Pancreas (tissue), 10 donors: ENCODE results near the gene KLHDC7B. TPM values are rescaled to one million over a fixed set of nuclear protein-coding genes. Genes with fewer than 3 reads are reported as not detected.

Experiments used
- ATAC-seq, 4 donors: fragments of 200-7000 bp; cut with Tn5 transposase; one replicate each; pipeline versions ENCODE4 v1.8.0 to v1.9.1; 2020; ENCODE audit warnings: mild to moderate bottlenecking in 4 of 4, moderate library complexity in 4 of 4
- DNase-seq, 6 donors: peaks; one replicate each; pipeline ENCODE4 v3.0.0-alpha.2; 2020
- FAIRE-seq: peaks from 2 replicates; lab custom pipeline; 2012; peaks lifted over from hg19 to GRCh38; lab: Jason Lieb, UNC
- H3K27ac ChIP-seq, 4 donors: fragments of 200-600 bp; sonication (generic); 1 replicate in 3 of 4; 2 replicates in 1 of 4; pipeline versions ENCODE4 v1.5.0 to v1.8.0; 2020
- H3K27me3 ChIP-seq, 4 donors: fragments of 200-600 bp; one replicate each; pipeline ENCODE4 v1.8.0; 2021
- H3K36me3 ChIP-seq, 3 donors: fragments of 200-600 bp; sonication (generic) in 1 of 3; one replicate each; pipeline versions ENCODE4 v1.5.0 to v1.8.0; 2020 to 2021
- H3K4me1 ChIP-seq, 3 donors: fragments of 200-600 bp; one replicate each; pipeline ENCODE4 v1.8.0; 2021
- H3K4me3 ChIP-seq, 4 donors: fragments of 200-600 bp; sonication (generic) in 2 of 4; one replicate each; pipeline versions ENCODE4 v1.5.0 to v1.8.0; 2020 to 2021
- H3K9me3 ChIP-seq, 4 donors: fragments of 200-600 bp; one replicate each; pipeline ENCODE4 v1.8.0; 2021
- WGBS, 2 donors: extraction: QIAGEN DNeasy Blood & Tissue Kit; methylation state at CpG; one replicate each; pipeline ENCODE4 v1.1.7; 2013; 5-methylcytosine and 5-hydroxymethylcytosine counted together
- intact Hi-C, 3 donors: fragments of 100-400 bp; cut with DNase I; formaldehyde crosslinking; loops; one replicate each; pipeline versions ENCODE4 v1.11.1 to v1.14.2; 2022
- polyA plus RNA-seq, 2 donors: library from polyadenylated mRNA; stranded (reverse); fragments of 200-250 nt; gene quantifications; one replicate each; pipeline ENCODE4 v1.2.3, GENCODE V29; 2013
- total RNA-seq, 6 donors: library from RNA; stranded (reverse); fragmentation: NEBNext Ultra II Directional in 4 of 6; extraction: Animal tissue kit (Norgen Biotek cat#: 25700) in 4 of 6; gene quantifications; one replicate each; pipeline versions ENCODE4 v1.2.1 to v1.2.4, GENCODE V29; 2021 to 2023
- TF ChIP-seq, protein P1 (sequence below), 4 donors: fragments of 200-600 bp; sonication (generic) in 3 of 4; IDR thresholded peaks; one replicate each; pipeline versions ENCODE4 v1.5.0 to v1.8.0; 2021; ENCODE audit warnings: antibody characterized with exemption in 4 of 4
- donor health status: healthy with polysubstance abuse.
- donor health status: DM: no; HTN: no; CAD: no; lungs with moderate emphysema.
- donor health status: DM: no; HTN: no; CAD: no.
- donor health status: control.
- donor health status: control.
- donor health status: Bipolar disorder and iron deficiency.
- donor health status: DM: yes; HTN: yes; CAD: no.
- donor health status: DM: no; HTN: no; CAD: no.
- donor health status: DM: no; HTN: no; CAD: no.
- donor health status: DM: yes; HTN: yes; CAD: no.

Gene KLHDC7B
- total and polyA plus RNA-seq, 8 donors = 0.03 to 2.1 (median 0.15) TPM; not detected in 1

- 45 to 48% methylated on average over 14 of the region's 14 CpGs for WGBS, 2 donors
- no peaks in the 10 kb centered on the region for H3K9me3 ChIP-seq
- TF ChIP-seq, protein P1, sequence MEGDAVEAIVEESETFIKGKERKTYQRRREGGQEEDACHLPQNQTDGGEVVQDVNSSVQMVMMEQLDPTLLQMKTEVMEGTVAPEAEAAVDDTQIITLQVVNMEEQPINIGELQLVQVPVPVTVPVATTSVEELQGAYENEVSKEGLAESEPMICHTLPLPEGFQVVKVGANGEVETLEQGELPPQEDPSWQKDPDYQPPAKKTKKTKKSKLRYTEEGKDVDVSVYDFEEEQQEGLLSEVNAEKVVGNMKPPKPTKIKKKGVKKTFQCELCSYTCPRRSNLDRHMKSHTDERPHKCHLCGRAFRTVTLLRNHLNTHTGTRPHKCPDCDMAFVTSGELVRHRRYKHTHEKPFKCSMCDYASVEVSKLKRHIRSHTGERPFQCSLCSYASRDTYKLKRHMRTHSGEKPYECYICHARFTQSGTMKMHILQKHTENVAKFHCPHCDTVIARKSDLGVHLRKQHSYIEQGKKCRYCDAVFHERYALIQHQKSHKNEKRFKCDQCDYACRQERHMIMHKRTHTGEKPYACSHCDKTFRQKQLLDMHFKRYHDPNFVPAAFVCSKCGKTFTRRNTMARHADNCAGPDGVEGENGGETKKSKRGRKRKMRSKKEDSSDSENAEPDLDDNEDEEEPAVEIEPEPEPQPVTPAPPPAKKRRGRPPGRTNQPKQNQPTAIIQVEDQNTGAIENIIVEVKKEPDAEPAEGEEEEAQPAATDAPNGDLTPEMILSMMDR (IDR thresholded peaks at IDR 0.05) = no peak
- intact Hi-C loops = loop anchor here in 2 of 3 donors (5.0 to 10.0 kb wide), 2 partner anchors 258 to 261 kb away; partner anchors contain the start of gene TUBGCP6 (in 2 of the 2)
- peak overlapping the region in 2 of 4 donors; percentile 66 to 74 for H3K27ac ChIP-seq
- DNase-seq (no peak), FAIRE-seq (no peak), ATAC-seq (peak in 2 of 4 donors; percentile 1 to 7)
- H3K4me3 ChIP-seq = peak overlapping the region in 3 of 4 donors; percentile 68 to 90 (median 87)
- H3K4me1 ChIP-seq = peaks cover 0 to 13% (median 0%) of the 10 kb centered on the region in 3 donors
- H3K36me3 ChIP-seq = peaks cover 0 to 15% (median 0%) of the 10 kb centered on the region in 3 donors
- H3K27me3 ChIP-seq = no peaks in the 10 kb centered on the region
These were observed 40.4 kb upstream of the KLHDC7B start for GRCh38 chr22:50505276-50505775.

GRCh38 chr22:50505776-50506610 lies 39.7 kb upstream of the KLHDC7B start:
- DNase-seq (peak in 5 of 6 donors; percentile 52 to 89 (median 75)), ATAC-seq (peak; percentile 6 to 52 (median 42)), FAIRE-seq (no peak)
- 44 to 53% methylated on average over 38 to 41 of the region's 41 CpGs for WGBS, 2 donors
- Histone ChIP-seq H3K4me1 (peaks cover 0 to 13% (median 0%) of the 10 kb centered on the region in 3 donors), H3K27me3 (no peaks in the 10 kb centered on the region), H3K36me3 (peaks cover 0 to 15% (median 0%) of the 10 kb centered on the region in 3 donors), H3K4me3 (peak overlapping the region; percentile 68 to 90 (median 83)), H3K9me3 (no peaks in the 10 kb centered on the region), H3K27ac (peak overlapping the region; percentile 22 to 74 (median 67))
- intact Hi-C loops = loop anchor here in 2 of 3 donors (5.0 to 10.0 kb wide), 2 partner anchors 259 to 261 kb away; partner anchors contain the start of gene TUBGCP6 (in 2 of the 2)
- TF ChIP-seq, protein P1 (IDR thresholded peaks at IDR 0.05) = no peak

DNA sequence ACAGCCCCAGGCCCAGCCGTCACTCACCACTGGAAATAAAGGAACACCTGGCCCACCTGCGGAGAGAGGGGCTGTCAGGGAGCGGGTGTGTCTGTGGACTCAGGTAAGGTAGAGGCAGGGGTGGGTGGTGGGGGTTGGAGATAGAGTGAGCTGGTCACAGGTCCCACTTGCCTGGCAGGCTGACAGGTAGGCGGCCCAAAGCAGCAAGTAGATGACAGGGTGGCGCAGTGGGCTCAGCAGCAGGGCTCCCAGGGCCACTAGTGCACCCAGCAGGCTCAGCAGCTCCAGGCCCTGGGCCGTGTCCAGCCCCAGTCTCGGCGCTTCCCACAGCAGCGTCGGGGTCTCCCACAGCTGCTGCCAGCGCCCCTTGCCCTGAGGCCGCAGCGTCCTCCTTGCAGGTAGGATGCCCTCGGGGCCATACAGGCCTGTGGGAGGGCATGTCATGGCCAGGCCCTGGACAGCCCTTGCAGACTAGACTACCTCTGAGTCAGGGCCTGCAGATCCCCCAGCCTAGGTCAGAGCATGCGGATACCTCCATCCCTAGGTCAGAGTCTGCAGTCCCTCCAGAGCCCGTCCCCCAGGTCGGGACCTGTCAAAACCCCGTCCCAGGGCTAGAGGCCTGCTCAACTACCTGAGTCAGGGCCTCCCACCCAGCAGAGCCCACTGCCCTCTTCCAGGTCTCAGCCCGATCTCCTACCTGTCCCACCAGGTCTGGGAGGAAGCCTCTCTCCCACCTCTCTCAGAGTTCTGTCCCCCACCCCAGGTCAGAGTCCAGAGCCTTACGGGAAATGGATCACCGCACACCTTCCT lies 38.9 kb upstream of the KLHDC7B start:
- no peaks in the 10 kb centered on the region for H3K27me3 ChIP-seq
- H3K27ac ChIP-seq = peak overlapping the region; percentile 66 to 75 (median 71)
- no peak for FAIRE-seq
- H3K4me1 ChIP-seq = peaks cover 0 to 13% (median 0%) of the 10 kb centered on the region in 3 donors
- H3K4me3 ChIP-seq = peak overlapping the region; percentile 68 to 90 (median 83)
- peak; percentile 23 to 45 (median 35) for ATAC-seq
- peaks cover 0 to 15% (median 0%) of the 10 kb centered on the region in 3 donors for H3K36me3 ChIP-seq
- TF ChIP-seq, protein P1 (IDR thresholded peaks at IDR 0.05) = no peak
- no peaks in the 10 kb centered on the region for H3K9me3 ChIP-seq
- WGBS, 2 donors = 14 to 21% methylated on average over 16 to 21 of the region's 21 CpGs
- peak; percentile 72 to 93 (median 86) for DNase-seq
- intact Hi-C loops = loop anchor here in 2 of 3 donors (5.0 to 10.0 kb wide), 2 partner anchors 260 to 262 kb away; partner anchors contain the start of gene TUBGCP6 (in 2 of the 2)

DNA sequence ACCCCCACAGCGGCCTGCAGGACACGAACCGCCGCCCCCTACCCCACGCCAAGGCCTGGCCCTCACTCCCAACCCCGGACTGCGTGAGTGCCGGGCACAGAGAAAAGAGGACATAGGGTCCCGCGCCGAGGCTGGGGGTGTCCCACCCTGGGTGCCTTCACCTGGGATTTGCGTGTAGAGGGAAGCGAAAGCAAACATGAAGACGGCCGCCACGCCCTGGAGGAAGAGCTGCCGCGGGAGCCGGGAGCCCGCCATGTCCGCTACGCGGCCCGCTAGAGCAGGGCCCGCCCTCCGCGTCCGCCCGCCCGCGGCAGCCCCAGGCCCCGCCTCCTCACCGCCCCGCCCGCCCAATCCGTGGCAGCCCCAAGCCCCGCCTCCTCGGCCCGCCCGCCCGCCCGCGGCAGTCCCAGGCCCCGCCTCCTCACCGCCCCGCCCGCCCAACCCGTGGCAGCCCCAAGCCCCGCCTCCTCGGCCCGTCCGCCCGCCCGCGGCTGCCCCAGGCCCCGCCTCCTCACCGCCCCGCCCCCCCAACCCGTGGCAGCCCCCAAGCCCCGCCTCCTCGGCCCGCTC lies 38.2 kb upstream of the KLHDC7B start, which contains the start of gene LMF2:
Gene LMF2 (minus strand): TSS at position 282 of the 570 bp plus-strand sequence. CDS start 27 bp downstream, at position 255.
- Histone ChIP-seq H3K36me3 (peaks cover 0 to 14% (median 0%) of the 10 kb centered on the region in 3 donors), H3K27me3 (no peaks in the 10 kb centered on the region), H3K4me1 (peaks cover 0 to 13% (median 0%) of the 10 kb centered on the region in 3 donors), H3K4me3 (peak within 1 kb of the TSS; percentile 68 to 90 (median 83)), H3K27ac (peak within 1 kb of the TSS; percentile 75 to 94 (median 85)), H3K9me3 (no peaks in the 10 kb centered on the region)
- peak; percentile 86 to 98 (median 96) for DNase-seq
- no peak for FAIRE-seq
- TF ChIP-seq, protein P1 (IDR thresholded peaks at IDR 0.05) = no peak
- ATAC-seq = peak; percentile 67 to 84 (median 74)
- intact Hi-C loops = loop anchor here in 2 of 3 donors (5.0 to 10.0 kb wide), 2 partner anchors 260 to 263 kb away; partner anchors contain the start of gene TUBGCP6 (in 2 of the 2)
- 0 to 1% methylated on average over 22 to 58 of the region's 62 CpGs for WGBS, 2 donors
